Inflammatory macrophage treated with lipopolysaccharide for 1 hour (primary cell): Measurements from ENCODE around the gene PRR22.
A peak's percentile ranks its signal among the peaks of the same experiment; 100 is the strongest.

Source experiments
- DNase-seq, 2 donors: peaks; one replicate each; pipeline ENCODE4 v3.0.0-alpha.2; 2020 to 2022

Gene PRR22

GRCh38 chr19:5814123-5814851 lies 29.7 kb upstream of the PRR22 start:
- DNase-seq = no peak

- DNase-seq = no peak
These were observed 26.6 kb upstream of the PRR22 start for GRCh38 chr19:5811117-5811516.

GRCh38 chr19:5809469-5809868 lies 24.9 kb upstream of the PRR22 start:
- DNase-seq = no peak

GRCh38 chr19:5809053-5809452 lies 24.5 kb upstream of the PRR22 start:
- DNase-seq = no peak

- DNase-seq = no peak
These were observed 23.7 kb upstream of the PRR22 start for GRCh38 chr19:5808120-5808816.

- DNase-seq = no peak
These were observed 22.4 kb upstream of the PRR22 start for GRCh38 chr19:5806905-5807304.

GRCh38 chr19:5806133-5806489 lies 21.6 kb upstream of the PRR22 start:
- no peak for DNase-seq

- DNase-seq = peak in 1 of 2 donors; percentile 36
These were observed 21.1 kb upstream of the PRR22 start for GRCh38 chr19:5805462-5806132.

- DNase-seq = no peak
These were observed 20.2 kb upstream of the PRR22 start, which contains the start of gene NRTN for GRCh38 chr19:5804516-5805461. TSS of gene NRTN (plus strand) at chr19:5805067. CDS start at chr19:5824166, 19,099 bp downstream.

GRCh38 chr19:5803752-5804515 lies 19.4 kb upstream of the PRR22 start:
- DNase-seq = peak; percentile 79 to 95

- no peak for DNase-seq
These were observed 18.9 kb upstream of the PRR22 start for GRCh38 chr19:5803441-5803751.

- no peak for DNase-seq
These were observed 17.5 kb upstream of the PRR22 start for GRCh38 chr19:5801796-5802619.

GRCh38 chr19:5800361-5801270 lies 16.1 kb upstream of the PRR22 start:
- no peak for DNase-seq

GRCh38 chr19:5799247-5800241 lies 15.0 kb upstream of the PRR22 start:
- DNase-seq = no peak

- DNase-seq = no peak
These were observed 13.7 kb upstream of the PRR22 start for GRCh38 chr19:5798244-5798643.

GRCh38 chr19:5795382-5795919 lies 10.9 kb upstream of the PRR22 start:
- no peak for DNase-seq

GRCh38 chr19:5793188-5793587 lies 8.6 kb upstream of the PRR22 start:
- DNase-seq = no peak

GRCh38 chr19:5792224-5792623 lies 7.7 kb upstream of the PRR22 start:
- no peak for DNase-seq
